ENCODE measurements around the gene MMP24.

DNA sequence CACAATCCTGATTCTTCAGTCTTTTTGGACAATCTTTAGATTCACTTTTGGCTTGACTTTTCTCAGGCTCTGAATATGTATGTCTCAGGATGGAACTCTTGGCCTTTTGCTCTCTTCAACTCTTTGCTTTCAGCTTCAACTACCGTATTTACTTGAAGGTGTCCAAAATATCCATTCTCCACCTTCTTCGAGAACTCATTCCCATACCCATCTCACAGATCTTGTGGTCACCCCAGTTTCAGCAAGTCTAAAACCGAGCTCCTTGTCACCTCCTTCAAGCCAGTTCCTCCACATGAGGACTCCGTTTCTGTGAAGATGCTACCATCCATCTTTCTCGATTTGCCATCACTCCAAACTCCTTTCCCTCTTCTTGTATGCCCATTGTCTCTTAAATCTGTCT is 2.0 kb upstream of the MMP24 start:
- TF ChIP-seq, protein P1, sequence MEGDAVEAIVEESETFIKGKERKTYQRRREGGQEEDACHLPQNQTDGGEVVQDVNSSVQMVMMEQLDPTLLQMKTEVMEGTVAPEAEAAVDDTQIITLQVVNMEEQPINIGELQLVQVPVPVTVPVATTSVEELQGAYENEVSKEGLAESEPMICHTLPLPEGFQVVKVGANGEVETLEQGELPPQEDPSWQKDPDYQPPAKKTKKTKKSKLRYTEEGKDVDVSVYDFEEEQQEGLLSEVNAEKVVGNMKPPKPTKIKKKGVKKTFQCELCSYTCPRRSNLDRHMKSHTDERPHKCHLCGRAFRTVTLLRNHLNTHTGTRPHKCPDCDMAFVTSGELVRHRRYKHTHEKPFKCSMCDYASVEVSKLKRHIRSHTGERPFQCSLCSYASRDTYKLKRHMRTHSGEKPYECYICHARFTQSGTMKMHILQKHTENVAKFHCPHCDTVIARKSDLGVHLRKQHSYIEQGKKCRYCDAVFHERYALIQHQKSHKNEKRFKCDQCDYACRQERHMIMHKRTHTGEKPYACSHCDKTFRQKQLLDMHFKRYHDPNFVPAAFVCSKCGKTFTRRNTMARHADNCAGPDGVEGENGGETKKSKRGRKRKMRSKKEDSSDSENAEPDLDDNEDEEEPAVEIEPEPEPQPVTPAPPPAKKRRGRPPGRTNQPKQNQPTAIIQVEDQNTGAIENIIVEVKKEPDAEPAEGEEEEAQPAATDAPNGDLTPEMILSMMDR (IDR thresholded peaks at IDR 0.05): no peak
- TF ChIP-seq EP300 (IDR thresholded peaks at IDR 0.05): no peak
